PC-3 (cell line): ENCODE measurements around the gene FGD5. TPM values are rescaled to one million over a fixed set of nuclear protein-coding genes. Genes with fewer than 3 reads are reported as not detected.

ENCODE experiments used
- ATAC-seq: fragments of 200-7000 bp; cut with Tn5 transposase; 2 replicates; pipeline ENCODE4 v1.9.1; 2020; ENCODE audit warnings: mild to moderate bottlenecking, moderate library complexity
- BruUV-seq: library from RNA; stranded (reverse); fragments of 400-500 nt; replicated peaks from 2 replicates; lab custom pipeline; 2021; lab: Mats Ljungman, UMichigan
- CTCF ChIA-PET: fragments of 300-600 bp; sonication (Branson Sonifier 250); formaldehyde crosslinking; loops from one replicate; lab custom pipeline; 2022; ENCODE audit warnings: antibody characterized with exemption; lab: Charles Lee
- POLR2A ChIA-PET: fragments of 300-600 bp; sonication (Branson Sonifier 250); formaldehyde crosslinking; loops from one replicate; lab custom pipeline; 2022; ENCODE audit warnings: antibody characterized with exemption; ENCODE audit not compliant: unreplicated experiment; lab: Charles Lee
- DNase-seq: peaks from one replicate; pipeline ENCODE4 v3.0.0-alpha.2; 2015
- H2AFZ ChIP-seq: fragments of 300-600 bp; sonication (generic); 2 replicates; pipeline ENCODE4 v1.6.0; 2016; ENCODE audit warnings: antibody characterized with exemption, low read length
- H3F3A ChIP-seq: fragments of 300-600 bp; sonication (generic); one replicate; pipeline ENCODE4 v1.6.0; 2017; ENCODE audit warnings: antibody characterized with exemption, low read length, control low read depth, mild to moderate bottlenecking; ENCODE audit not compliant: unreplicated experiment
- H3K27ac ChIP-seq: fragments of 300-600 bp; sonication (generic); 2 replicates; pipeline ENCODE4 v1.5.1; 2016; ENCODE audit warnings: mild to moderate bottlenecking, low read length
- H3K27me3 ChIP-seq: fragments of 300-600 bp; sonication (generic); 2 replicates; pipeline ENCODE4 v1.6.1; 2016; ENCODE audit warnings: low read length, mixed read lengths
- H3K36me3 ChIP-seq: fragments of 300-600 bp; sonication (generic); 2 replicates; pipeline ENCODE4 v1.6.1; 2016; ENCODE audit warnings: low read depth, mixed run types, low read length, mixed read lengths
- H3K4me1 ChIP-seq: fragments of 300-600 bp; sonication (generic); 2 replicates; pipeline ENCODE4 v1.5.1; 2016; ENCODE audit warnings: low read length; ENCODE audit not compliant: insufficient read depth
- H3K4me2 ChIP-seq: fragments of 300-600 bp; sonication (generic); 2 replicates; pipeline ENCODE4 v1.6.0; 2016; ENCODE audit warnings: low read length
- H3K4me3 ChIP-seq: fragments of 300-600 bp; sonication (generic); 2 replicates; pipeline ENCODE4 v1.5.1; 2016; ENCODE audit warnings: mild to moderate bottlenecking, low read length, mixed read lengths
- H3K79me2 ChIP-seq: fragments of 300-600 bp; sonication (generic); 2 replicates; pipeline ENCODE4 v1.6.1; 2017; ENCODE audit warnings: low read length, mixed read lengths
- H3K9ac ChIP-seq: fragments of 300-600 bp; sonication (generic); 2 replicates; pipeline ENCODE4 v1.6.0; 2016; ENCODE audit warnings: mild to moderate bottlenecking, low read length
- H3K9me2 ChIP-seq: fragments of 300-600 bp; sonication (generic); replicated peaks from 2 replicates; pipeline ENCODE4 v1.6.1; 2016; ENCODE audit warnings: mixed run types, low read length, mixed read lengths
- H3K9me3 ChIP-seq: fragments of 300-600 bp; sonication (generic); 2 replicates; pipeline ENCODE4 v1.6.1; 2016; ENCODE audit warnings: low read length, mixed read lengths
- H4K20me1 ChIP-seq: fragments of 300-600 bp; sonication (generic); 2 replicates; pipeline ENCODE4 v1.6.1; 2016; ENCODE audit warnings: low read length, mixed read lengths
- EZH2 ChIP-seq: fragments of 300-600 bp; sonication (generic); IDR thresholded peaks from one replicate; pipeline ENCODE4 v1.6.1; 2017; ENCODE audit warnings: antibody characterized with exemption, mild to moderate bottlenecking, low read length; ENCODE audit not compliant: unreplicated experiment
- EZH2phosphoT487 ChIP-seq: fragments of 300-600 bp; sonication (generic); IDR thresholded peaks from 2 replicates; pipeline ENCODE4 v1.6.1; 2018; ENCODE audit warnings: mild to moderate bottlenecking, antibody characterized with exemption, low read length, borderline replicate concordance
- intact Hi-C: fragments of 100-400 bp; cut with micrococcal nuclease; formaldehyde crosslinking; loops from 2 replicates; pipeline ENCODE4 v1.9.0; 2023
- total RNA-seq: library from RNA; depleted of rRNA; stranded (reverse); fragments of >200 nt; gene quantifications from 2 replicates; pipeline ENCODE4 v1.2.3, GENCODE V29; 2014; rRNA removed
- TF ChIP-seq, protein P1 (sequence below): fragments of 300-600 bp; sonication (generic); conservative IDR thresholded peaks from 2 replicates; pipeline ENCODE4 v1.5.1; 2017; ENCODE audit warnings: antibody characterized with exemption, low read depth, mild to moderate bottlenecking, low read length

Gene FGD5
- total RNA-seq, 1 experiment from 2014 or later: not detected

GRCh38 chr3:14969671-14970070 is 150.9 kb downstream of the FGD5 start:
- no peak overlapping the region for H3K27ac ChIP-seq

DNA sequence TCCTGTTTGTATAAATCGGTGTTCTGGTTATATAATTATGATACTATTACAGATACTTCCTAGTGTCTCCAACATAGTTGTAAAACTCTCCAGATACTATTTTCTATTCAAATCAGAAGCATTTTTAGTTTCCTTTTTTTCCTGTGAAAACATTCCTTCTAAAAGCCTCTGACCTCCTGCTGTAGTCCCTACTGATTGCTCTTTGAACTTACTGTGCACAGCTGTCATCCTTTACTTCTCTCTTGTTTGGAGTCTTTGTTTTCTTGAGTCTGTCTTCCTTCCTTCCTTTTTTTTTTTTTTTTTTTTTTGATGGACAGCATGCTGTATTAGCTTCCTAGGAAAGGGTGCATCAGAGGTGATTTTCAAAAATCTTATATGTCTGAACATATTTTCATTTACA is 157.6 kb downstream of the FGD5 start:
- no TSS peak for BruUV-seq
- H3K79me2 ChIP-seq: peaks cover 31% of the 10 kb centered on the region
- ChIA-PET CTCF (no interaction called here), POLR2A (no interaction called here)
- no peak overlapping the region for H3K27ac ChIP-seq
- ATAC-seq: no peak
- H3K4me1 ChIP-seq: no peaks in the 10 kb centered on the region
- TF ChIP-seq EZH2phosphoT487 (no peak), EZH2 (no peak)
- TF ChIP-seq, protein P1, sequence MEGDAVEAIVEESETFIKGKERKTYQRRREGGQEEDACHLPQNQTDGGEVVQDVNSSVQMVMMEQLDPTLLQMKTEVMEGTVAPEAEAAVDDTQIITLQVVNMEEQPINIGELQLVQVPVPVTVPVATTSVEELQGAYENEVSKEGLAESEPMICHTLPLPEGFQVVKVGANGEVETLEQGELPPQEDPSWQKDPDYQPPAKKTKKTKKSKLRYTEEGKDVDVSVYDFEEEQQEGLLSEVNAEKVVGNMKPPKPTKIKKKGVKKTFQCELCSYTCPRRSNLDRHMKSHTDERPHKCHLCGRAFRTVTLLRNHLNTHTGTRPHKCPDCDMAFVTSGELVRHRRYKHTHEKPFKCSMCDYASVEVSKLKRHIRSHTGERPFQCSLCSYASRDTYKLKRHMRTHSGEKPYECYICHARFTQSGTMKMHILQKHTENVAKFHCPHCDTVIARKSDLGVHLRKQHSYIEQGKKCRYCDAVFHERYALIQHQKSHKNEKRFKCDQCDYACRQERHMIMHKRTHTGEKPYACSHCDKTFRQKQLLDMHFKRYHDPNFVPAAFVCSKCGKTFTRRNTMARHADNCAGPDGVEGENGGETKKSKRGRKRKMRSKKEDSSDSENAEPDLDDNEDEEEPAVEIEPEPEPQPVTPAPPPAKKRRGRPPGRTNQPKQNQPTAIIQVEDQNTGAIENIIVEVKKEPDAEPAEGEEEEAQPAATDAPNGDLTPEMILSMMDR: no peak
- intact Hi-C loops: no loop called here
- H3K4me3 ChIP-seq: no peak overlapping the region
- no peak overlapping the region for H2AFZ ChIP-seq
- no peaks in the 10 kb centered on the region for H3K9me3 ChIP-seq
- no peaks in the 10 kb centered on the region for H3F3A ChIP-seq
- H3K9ac ChIP-seq: no peak overlapping the region
- no peaks in the 10 kb centered on the region for H4K20me1 ChIP-seq
- no peak for DNase-seq
- no peaks in the 10 kb centered on the region for H3K27me3 ChIP-seq
- H3K36me3 ChIP-seq: peaks cover 15% of the 10 kb centered on the region
- H3K4me2 ChIP-seq: no peak overlapping the region
- no peaks in the 10 kb centered on the region for H3K9me2 ChIP-seq

More at GRCh38 chr3:14969671-14970070, 150.9 kb downstream of the FGD5 start:
- CTCF ChIA-PET: interaction anchor here (0.5 kb wide), 1 partner anchor 71 kb away, joined by 4 read pairs; no protein-coding TSS in a partner anchor
- H3K79me2 ChIP-seq: peaks cover 34% of the 10 kb centered on the region
- H3K4me2 ChIP-seq: no peak overlapping the region
- no TSS peak for BruUV-seq
- H3K9ac ChIP-seq: no peak overlapping the region
- H4K20me1 ChIP-seq: no peaks in the 10 kb centered on the region
- no peak overlapping the region for H3K4me3 ChIP-seq
- no peak overlapping the region for H2AFZ ChIP-seq
- no peaks in the 10 kb centered on the region for H3K27me3 ChIP-seq
- DNase-seq (no peak), ATAC-seq (no peak)
- H3K9me2 ChIP-seq: no peaks in the 10 kb centered on the region
- no peaks in the 10 kb centered on the region for H3F3A ChIP-seq
- POLR2A ChIA-PET: no interaction called here
- intact Hi-C loops: no loop called here
- H3K4me1 ChIP-seq: no peaks in the 10 kb centered on the region
- TF ChIP-seq EZH2 (no peak), EZH2phosphoT487 (no peak)
- TF ChIP-seq, protein P1: no peak
- H3K9me3 ChIP-seq: no peaks in the 10 kb centered on the region
- peaks cover 32% of the 10 kb centered on the region for H3K36me3 ChIP-seq

- Histone ChIP-seq H3K9me2 (no peaks in the 10 kb centered on the region), H3K9ac (no peak overlapping the region), H3K27ac (no peak overlapping the region), H3K4me3 (no peak overlapping the region), H3K79me2 (peaks cover 31% of the 10 kb centered on the region), H3K36me3 (no peaks in the 10 kb centered on the region; the same call in none of the 2 replicates), H3K9me3 (no peaks in the 10 kb centered on the region), H3K4me1 (no peaks in the 10 kb centered on the region), H3F3A (no peaks in the 10 kb centered on the region), H3K4me2 (no peak overlapping the region), H4K20me1 (no peaks in the 10 kb centered on the region), H3K27me3 (no peaks in the 10 kb centered on the region), H2AFZ (no peak overlapping the region)
- CTCF ChIA-PET: no interaction called here
- intact Hi-C loops: no loop called here
- no TSS peak for BruUV-seq
- TF ChIP-seq EZH2phosphoT487 (no peak), EZH2 (no peak)
- TF ChIP-seq, protein P1: no peak
- POLR2A ChIA-PET: no interaction called here
- DNase-seq: no peak
- no peak for ATAC-seq
Observed at GRCh38 chr3:14980689-14981088, 161.9 kb downstream of the FGD5 start.

Other genes starting within 250 kb of the FGD5 start
- 8.2 and 16.1 TPM in 2 replicates for gene CCDC174, start 167.2 kb upstream of the FGD5 start, total RNA-seq
- gene C3orf20, start 143.8 kb upstream of the FGD5 start, total RNA-seq: not detected in 2 replicates
- 21.9 and 22.7 TPM in 2 replicates for gene NR2C2, start 128.6 kb downstream of the FGD5 start, total RNA-seq
- 42.9 and 46.0 TPM in 2 replicates for gene MRPS25, start 246.4 kb downstream of the FGD5 start, total RNA-seq